Activated CD4-positive, alpha-beta T cell treated with anti-CD3 and anti-CD28 coated beads, Interleukin-2, amount 10 ng/mL, durations not matched to agents 24 days and 14 days (primary cell): Measurements from ENCODE around the gene CELF2. TPM values are rescaled to one million over a fixed set of nuclear protein-coding genes. Genes with fewer than 3 reads are reported as not detected.

Source experiments
- DNase-seq: peaks from one replicate; pipeline ENCODE4 v3.0.0; 2022
- H3K27ac Mint-ChIP-seq: one replicate; pipeline ENCODE4 v1.8.0; 2022; ENCODE audit warnings: mild to moderate bottlenecking, mixed read lengths
- H3K27me3 Mint-ChIP-seq: one replicate; pipeline ENCODE4 v1.8.0; 2022; ENCODE audit warnings: mixed read lengths
- H3K36me3 Mint-ChIP-seq: one replicate; pipeline ENCODE4 v1.8.0; 2022; ENCODE audit warnings: low read depth, mild to moderate bottlenecking, mixed read lengths
- H3K4me1 Mint-ChIP-seq: one replicate; pipeline ENCODE4 v1.8.0; 2021; ENCODE audit warnings: mixed read lengths
- H3K4me3 Mint-ChIP-seq: one replicate; pipeline ENCODE4 v1.8.0; 2022; ENCODE audit warnings: mild to moderate bottlenecking, moderate library complexity, mixed read lengths
- H3K9me3 Mint-ChIP-seq: one replicate; pipeline ENCODE4 v1.8.0; 2021; ENCODE audit warnings: mixed read lengths
- intact Hi-C: fragments of 100-400 bp; cut with micrococcal nuclease; formaldehyde crosslinking; loops from one replicate; pipeline ENCODE4 v1.15.1; 2023
- total RNA-seq: library from RNA; stranded (reverse); gene quantifications from 2 replicates; pipeline ENCODE4 v1.2.3, GENCODE V29; 2022

The CELF2 gene
- total RNA-seq, 1 donor from 2014 or later, result 95.5 TPM

DNA sequence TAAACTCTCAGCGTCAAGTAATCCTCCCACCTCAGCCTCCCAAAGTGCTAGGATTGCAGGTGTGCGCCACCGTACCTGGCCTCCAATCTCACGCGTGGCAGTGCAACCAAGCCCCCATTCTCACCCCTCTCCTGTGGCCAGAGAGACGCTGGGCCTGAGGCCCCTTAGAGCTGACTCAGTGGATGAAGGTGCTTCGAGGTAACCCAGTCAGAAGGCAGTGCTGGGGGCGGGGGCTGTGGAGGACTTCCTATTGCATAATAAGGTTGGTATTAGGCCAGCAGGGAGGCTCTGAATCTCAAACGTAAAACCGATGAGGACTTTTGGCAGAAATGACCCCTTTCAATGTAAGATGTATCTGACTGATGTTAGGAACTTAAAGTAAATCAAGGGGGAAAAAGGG lies 364.5 kb downstream of the CELF2 start:
- no peak for DNase-seq
- no peak overlapping the region for H3K4me3 Mint-ChIP-seq
- H3K36me3 Mint-ChIP-seq, result no peaks in the 10 kb centered on the region

DNA sequence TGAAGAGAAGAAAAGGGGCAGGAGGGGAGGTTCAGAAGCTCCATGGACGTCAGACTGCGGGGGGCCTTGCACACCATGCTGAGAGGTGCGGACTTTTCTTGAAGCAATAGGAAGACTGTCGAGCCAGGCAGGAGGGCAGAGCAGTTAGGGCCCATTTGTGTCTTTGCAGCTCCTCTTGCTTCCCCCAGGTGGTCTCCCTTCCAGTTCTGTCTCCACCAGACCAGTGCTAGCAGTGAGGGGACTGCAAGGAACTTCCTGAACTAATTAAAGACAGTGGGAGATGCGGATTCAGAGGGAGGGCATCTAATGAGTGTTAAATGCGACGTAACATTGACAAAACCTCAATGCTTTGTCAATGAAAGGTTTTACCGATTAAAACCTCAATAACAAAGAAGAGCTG lies 368.4 kb downstream of the CELF2 start:
- H3K27ac Mint-ChIP-seq, result no peak overlapping the region
- H3K4me3 Mint-ChIP-seq, result no peak overlapping the region
- intact Hi-C loops, result no loop called here
- no peak for DNase-seq
- H3K4me1 Mint-ChIP-seq, result no peaks in the 10 kb centered on the region
- H3K36me3 Mint-ChIP-seq, result no peaks in the 10 kb centered on the region
- H3K9me3 Mint-ChIP-seq, result no peaks in the 10 kb centered on the region
- H3K27me3 Mint-ChIP-seq, result peaks cover 7% of the 10 kb centered on the region

More for the DNA sequence above, 364.5 kb downstream of the CELF2 start:
- no peaks in the 10 kb centered on the region for H3K9me3 Mint-ChIP-seq
- H3K27me3 Mint-ChIP-seq, result peaks cover 5% of the 10 kb centered on the region
- no peaks in the 10 kb centered on the region for H3K4me1 Mint-ChIP-seq
- intact Hi-C loops, result no loop called here
- H3K27ac Mint-ChIP-seq, result no peak overlapping the region
